SK-N-MC (cell line): ENCODE results near the gene STX1A.

Experiments
- EZH2 ChIP-seq: fragments of 200-600 bp; sonication (generic); IDR thresholded peaks from one replicate; pipeline ENCODE4 v1.6.1; 2017; ENCODE audit warnings: antibody characterized with exemption
- POLR2AphosphoS5 ChIP-seq: IDR thresholded peaks from 2 replicates; pipeline ENCODE4 v1.6.1; 2012; ENCODE audit warnings: mild to moderate bottlenecking, low read depth, low read length, borderline replicate concordance

DNA sequence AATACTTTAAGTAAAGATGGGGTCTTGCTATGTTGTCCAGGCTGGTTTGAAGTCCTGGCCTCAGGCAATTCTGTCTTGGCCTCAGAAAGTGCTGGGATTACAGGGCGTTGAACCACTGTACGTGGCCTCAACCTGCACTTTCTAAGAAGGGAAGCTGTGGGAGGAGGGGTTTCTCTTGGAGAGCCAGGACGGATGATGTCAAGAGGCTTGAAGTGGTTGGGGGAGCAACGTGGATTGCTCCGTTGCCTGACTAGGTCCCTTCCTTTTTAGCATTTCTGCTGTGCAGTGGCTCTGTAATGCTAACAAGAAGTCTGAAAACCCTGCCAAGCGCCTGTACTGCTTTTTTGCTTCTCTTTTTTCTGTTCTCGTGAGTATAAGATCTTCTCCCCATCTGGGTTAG is 28.8 kb downstream of the STX1A start:
- no peak for TF ChIP-seq EZH2
- no peak for TF ChIP-seq POLR2AphosphoS5
